ENCODE measurements around the gene TTF2.

TTF2 gene

GRCh38 chr1:117121589-117122329 lies 61.6 kb downstream of the TTF2 start, which contains the start of gene TRIM45:
TSS of gene TRIM45 (minus strand) at chr1:117121749. CDS start at chr1:117121201, 548 bp downstream.
- peak within 1 kb of the TSS; percentile 78 for H3K4me3 ChIP-seq
- peak within 1 kb of the TSS; percentile 74 for H3K9ac ChIP-seq (ENCODE audit: insufficient read length)
- no peaks in the 10 kb centered on the region for H3K9me3 ChIP-seq (ENCODE audit: low read depth, low read length)
- H3K36me3 ChIP-seq (ENCODE audit: insufficient read depth, low read length): no peaks in the 10 kb centered on the region
- DNase-seq (ENCODE audit: low read depth, low spot score): peak; percentile 61
- H3K27ac ChIP-seq: no peak within 1 kb of the TSS
- TF ChIP-seq FOXP2 (optimal IDR thresholded peaks at IDR 0.05; ENCODE audit: control extremely low read depth, extremely low read length, insufficient read depth) (no peak), POLR2AphosphoS5 (IDR thresholded peaks at IDR 0.05; ENCODE audit: borderline replicate concordance, low read depth, low read length) (peak; percentile 78), EZH2 (IDR thresholded peaks at IDR 0.05) (no peak)

DNA sequence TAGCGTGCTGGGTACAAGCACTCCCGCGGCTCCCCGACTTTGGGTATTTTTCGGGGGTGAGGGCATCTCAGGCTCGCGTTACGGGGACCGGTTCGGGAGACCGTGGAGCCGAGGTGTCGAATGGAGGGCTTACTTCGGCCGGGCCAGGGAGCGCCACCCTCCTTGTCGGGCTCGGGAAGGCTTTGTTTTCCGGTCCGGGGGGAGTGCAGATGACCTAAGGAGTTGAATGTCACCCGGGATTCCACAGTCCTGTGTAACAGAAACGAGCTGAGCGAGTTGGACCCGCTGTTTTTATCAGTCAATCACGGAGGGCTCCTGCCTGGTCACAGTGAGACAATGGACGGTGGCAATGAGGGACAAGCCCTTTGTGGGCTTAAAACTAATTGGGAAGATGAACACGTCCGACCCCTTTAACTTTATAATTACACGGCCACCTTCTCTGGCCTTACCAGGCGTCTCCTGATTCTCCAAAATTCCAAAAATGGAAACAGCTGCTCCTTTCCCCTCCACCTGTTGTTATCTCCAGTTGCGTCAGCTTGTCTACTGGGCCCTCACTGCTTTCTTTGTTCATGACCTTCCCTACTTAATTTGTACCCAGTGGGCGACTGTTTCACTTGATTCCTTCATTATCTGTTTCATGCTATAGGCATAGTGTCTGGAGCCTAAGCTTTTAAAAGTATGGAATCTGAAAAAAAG lies 62.4 kb downstream of the TTF2 start:
- peak overlapping the region; percentile 78 for H3K4me3 ChIP-seq
- no peak overlapping the region for H3K27ac ChIP-seq
- no peak for TF ChIP-seq POLR2AphosphoS5 (IDR thresholded peaks at IDR 0.05; ENCODE audit: borderline replicate concordance, low read depth, low read length)
- TF ChIP-seq EZH2 (IDR thresholded peaks at IDR 0.05): no peak
- TF ChIP-seq FOXP2 (optimal IDR thresholded peaks at IDR 0.05; ENCODE audit: control extremely low read depth, extremely low read length, insufficient read depth): no peak
- no peaks in the 10 kb centered on the region for H3K36me3 ChIP-seq (ENCODE audit: insufficient read depth, low read length)
- H3K9ac ChIP-seq (ENCODE audit: insufficient read length): no peak overlapping the region
- DNase-seq (ENCODE audit: low read depth, low spot score): no peak
- no peaks in the 10 kb centered on the region for H3K9me3 ChIP-seq (ENCODE audit: low read depth, low read length)

DNA sequence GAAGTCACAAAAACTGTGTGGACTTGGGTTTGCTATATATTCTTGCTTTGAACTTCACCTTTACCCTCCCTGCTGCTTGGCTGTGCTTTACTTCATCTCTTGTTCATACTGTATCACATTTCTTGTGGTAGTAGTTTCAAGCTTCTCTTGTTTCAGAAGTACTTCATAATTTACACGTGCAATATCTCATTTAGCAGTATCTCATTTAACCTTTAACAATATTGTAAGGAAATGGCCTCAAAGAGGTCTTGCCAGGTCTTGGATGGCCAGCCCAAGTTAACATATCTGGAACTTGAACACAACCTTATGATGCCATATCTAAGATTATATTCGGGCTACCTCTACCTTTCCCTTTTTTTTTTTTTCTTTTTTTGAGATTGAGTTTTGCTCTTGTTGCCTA lies 63.1 kb downstream of the TTF2 start:
- TF ChIP-seq FOXP2 (optimal IDR thresholded peaks at IDR 0.05; ENCODE audit: control extremely low read depth, extremely low read length, insufficient read depth) (no peak), EZH2 (IDR thresholded peaks at IDR 0.05) (no peak), POLR2AphosphoS5 (IDR thresholded peaks at IDR 0.05; ENCODE audit: borderline replicate concordance, low read depth, low read length) (no peak)
- H3K27ac ChIP-seq: no peak overlapping the region
- H3K36me3 ChIP-seq (ENCODE audit: insufficient read depth, low read length): no peaks in the 10 kb centered on the region
- no peak for DNase-seq (ENCODE audit: low read depth, low spot score)
- no peak overlapping the region for H3K9ac ChIP-seq (ENCODE audit: insufficient read length)
- no peak overlapping the region for H3K4me3 ChIP-seq
- H3K9me3 ChIP-seq (ENCODE audit: low read depth, low read length): no peaks in the 10 kb centered on the region

- no peak for DNase-seq (ENCODE audit: low read depth, low spot score)
- Histone ChIP-seq H3K9ac (ENCODE audit: insufficient read length) (no peak overlapping the region), H3K36me3 (ENCODE audit: insufficient read depth, low read length) (no peaks in the 10 kb centered on the region), H3K4me3 (no peak overlapping the region), H3K9me3 (ENCODE audit: low read depth, low read length) (no peaks in the 10 kb centered on the region), H3K27ac (no peak overlapping the region)
- TF ChIP-seq EZH2 (IDR thresholded peaks at IDR 0.05) (no peak), POLR2AphosphoS5 (IDR thresholded peaks at IDR 0.05; ENCODE audit: borderline replicate concordance, low read depth, low read length) (no peak), FOXP2 (optimal IDR thresholded peaks at IDR 0.05; ENCODE audit: control extremely low read depth, extremely low read length, insufficient read depth) (no peak)
Measured at GRCh38 chr1:117124661-117125060, 64.5 kb downstream of the TTF2 start.

- Histone ChIP-seq H3K9ac (ENCODE audit: insufficient read length) (no peak overlapping the region), H3K4me3 (no peak overlapping the region), H3K9me3 (ENCODE audit: low read depth, low read length) (no peaks in the 10 kb centered on the region), H3K36me3 (ENCODE audit: insufficient read depth, low read length) (no peaks in the 10 kb centered on the region), H3K27ac (no peak overlapping the region)
- DNase-seq (ENCODE audit: low read depth, low spot score): no peak
- no peak for TF ChIP-seq POLR2AphosphoS5 (IDR thresholded peaks at IDR 0.05; ENCODE audit: borderline replicate concordance, low read depth, low read length)
- no peak for TF ChIP-seq EZH2 (IDR thresholded peaks at IDR 0.05)
- TF ChIP-seq FOXP2 (optimal IDR thresholded peaks at IDR 0.05; ENCODE audit: control extremely low read depth, extremely low read length, insufficient read depth): no peak
Measured at GRCh38 chr1:117127795-117128194, 67.7 kb downstream of the TTF2 start.

DNA sequence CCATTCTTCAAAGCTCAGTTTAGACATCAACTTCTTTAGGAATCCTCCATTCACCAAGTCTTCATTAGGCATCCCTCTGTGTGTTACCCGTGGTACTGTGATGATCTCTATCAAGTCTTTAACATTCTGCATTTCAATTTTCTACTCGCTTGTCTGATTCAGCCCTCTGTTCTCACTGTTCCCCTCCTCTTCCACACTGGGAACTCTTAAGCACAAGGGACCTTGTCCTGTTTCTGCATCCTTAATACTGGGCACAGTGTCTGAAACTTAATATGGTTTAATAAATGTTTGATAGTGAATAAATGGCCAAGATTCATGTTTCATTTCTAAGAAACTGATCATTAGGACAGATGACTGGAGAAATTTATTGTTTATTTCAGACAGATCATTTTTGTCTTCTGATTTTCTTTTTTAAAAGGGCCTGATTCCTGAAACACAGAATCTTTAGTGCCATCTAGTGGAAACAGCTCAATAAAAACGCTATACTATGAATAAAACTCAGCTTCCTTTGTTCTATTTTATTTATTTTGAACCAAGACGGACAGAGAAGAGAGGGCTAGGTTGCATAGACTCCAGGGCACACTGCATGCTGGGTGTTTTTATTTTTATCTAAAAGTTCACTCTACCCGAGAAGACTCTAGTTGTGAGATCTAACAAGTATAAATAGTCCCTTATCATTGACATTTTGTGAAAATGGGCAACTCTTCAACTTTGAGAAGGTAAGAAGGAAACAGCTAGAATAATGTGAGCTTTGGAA lies 68.4 kb downstream of the TTF2 start:
- H3K9ac ChIP-seq (ENCODE audit: insufficient read length): peak overlapping the region; percentile 17
- peak overlapping the region; percentile 39 for H3K4me3 ChIP-seq
- H3K27ac ChIP-seq: no peak overlapping the region
- no peaks in the 10 kb centered on the region for H3K9me3 ChIP-seq (ENCODE audit: low read depth, low read length)
- no peaks in the 10 kb centered on the region for H3K36me3 ChIP-seq (ENCODE audit: insufficient read depth, low read length)
- TF ChIP-seq POLR2AphosphoS5 (IDR thresholded peaks at IDR 0.05; ENCODE audit: borderline replicate concordance, low read depth, low read length) (no peak), FOXP2 (optimal IDR thresholded peaks at IDR 0.05; ENCODE audit: control extremely low read depth, extremely low read length, insufficient read depth) (no peak), EZH2 (IDR thresholded peaks at IDR 0.05) (no peak)
- no peak for DNase-seq (ENCODE audit: low read depth, low spot score)

- H3K9ac ChIP-seq (ENCODE audit: insufficient read length): no peak overlapping the region
Measured at GRCh38 chr1:117130526-117130925, 70.4 kb downstream of the TTF2 start.

DNA sequence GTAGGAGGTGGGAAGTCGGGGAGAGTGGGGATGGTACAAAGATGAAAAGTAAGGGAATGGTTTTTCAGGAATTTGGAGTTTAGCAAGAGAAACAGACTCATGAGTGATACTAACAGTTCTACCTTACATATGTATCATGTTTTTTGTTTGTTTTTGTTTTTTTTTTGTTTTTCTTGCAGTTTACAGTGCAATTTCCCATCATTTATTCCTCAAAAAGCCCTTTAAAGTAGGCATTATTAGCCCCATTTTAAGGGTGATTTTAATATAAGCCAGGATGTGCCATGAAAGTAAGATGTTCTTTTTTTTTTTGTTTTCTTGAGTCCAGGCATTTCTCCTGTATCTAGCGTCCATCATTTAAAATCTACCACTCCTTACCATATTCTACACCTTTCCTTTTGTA lies 75.2 kb downstream of the TTF2 start:
- no peak overlapping the region for H3K9ac ChIP-seq (ENCODE audit: insufficient read length)
- no peak overlapping the region for H3K27ac ChIP-seq
- DNase-seq (ENCODE audit: low read depth, low spot score): no peak
- no peaks in the 10 kb centered on the region for H3K9me3 ChIP-seq (ENCODE audit: low read depth, low read length)
- no peak overlapping the region for H3K4me3 ChIP-seq
- H3K36me3 ChIP-seq (ENCODE audit: insufficient read depth, low read length): no peaks in the 10 kb centered on the region
- TF ChIP-seq FOXP2 (optimal IDR thresholded peaks at IDR 0.05; ENCODE audit: control extremely low read depth, extremely low read length, insufficient read depth) (no peak), EZH2 (IDR thresholded peaks at IDR 0.05) (no peak), POLR2AphosphoS5 (IDR thresholded peaks at IDR 0.05; ENCODE audit: borderline replicate concordance, low read depth, low read length) (no peak)

More at GRCh38 chr1:117130526-117130925, 70.4 kb downstream of the TTF2 start:
- Histone ChIP-seq H3K9me3 (ENCODE audit: low read depth, low read length) (no peaks in the 10 kb centered on the region), H3K4me3 (no peak overlapping the region), H3K27ac (no peak overlapping the region), H3K36me3 (ENCODE audit: insufficient read depth, low read length) (no peaks in the 10 kb centered on the region)
- DNase-seq (ENCODE audit: low read depth, low spot score): no peak
- TF ChIP-seq EZH2 (IDR thresholded peaks at IDR 0.05) (no peak), POLR2AphosphoS5 (IDR thresholded peaks at IDR 0.05; ENCODE audit: borderline replicate concordance, low read depth, low read length) (no peak), FOXP2 (optimal IDR thresholded peaks at IDR 0.05; ENCODE audit: control extremely low read depth, extremely low read length, insufficient read depth) (no peak)
